ENCODE results near the gene ASAP3. TPM values are rescaled to one million over a fixed set of nuclear protein-coding genes. Genes with fewer than 3 reads are reported as not detected.

Gene ASAP3
- total and polyA plus RNA-seq, 4 donors = 8.3 to 25.9 (median 16.7) TPM

DNA sequence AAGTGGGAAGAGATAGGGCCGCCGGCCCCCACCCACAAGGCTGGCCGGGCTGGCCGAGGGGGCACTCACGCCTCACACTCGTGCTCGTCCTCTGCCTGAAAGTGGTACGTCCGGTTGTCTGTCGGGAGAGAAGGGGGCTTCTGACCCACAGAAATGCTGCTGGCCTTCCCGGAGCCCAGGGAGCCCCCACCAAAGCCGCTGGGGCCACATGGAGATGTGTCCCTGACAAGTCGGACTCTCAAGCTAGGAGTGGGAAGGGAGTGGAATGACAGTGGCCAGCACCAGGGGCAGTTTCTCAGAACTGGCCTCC lies 46.7 kb downstream of the ASAP3 start:
- no peak for DNase-seq (ENCODE audit: low spot score)
- H3K27ac ChIP-seq (ENCODE audit: low read depth in 1 of 2, low read length in 2 of 2) = no peak overlapping the region

More for the DNA sequence above, 46.7 kb downstream of the ASAP3 start:
- TF ChIP-seq TAF1 (conservative IDR thresholded peaks at IDR 0.05) (no peak), NR2F2 (IDR thresholded peaks at IDR 0.05) (no peak), HNF4A (conservative IDR thresholded peaks at IDR 0.05) (no peak), FOXA2 (IDR thresholded peaks at IDR 0.05) (no peak), GABPA (IDR thresholded peaks at IDR 0.05 in 1 of 2, conservative IDR thresholded peaks at IDR 0.05 in 1 of 2) (no peak), EGR1 (IDR thresholded peaks at IDR 0.05; ENCODE audit: low read depth in 2 of 2) (no peak), HNF4G (IDR thresholded peaks at IDR 0.05) (no peak), RAD21 (IDR thresholded peaks at IDR 0.05) (no peak), FOXA1 (IDR thresholded peaks at IDR 0.05) (no peak), SP1 (IDR thresholded peaks at IDR 0.05) (no peak), RXRA (IDR thresholded peaks at IDR 0.05) (no peak), YY1 (IDR thresholded peaks at IDR 0.05) (no peak), JUND (IDR thresholded peaks at IDR 0.05) (no peak)
- TF ChIP-seq, protein P1, sequence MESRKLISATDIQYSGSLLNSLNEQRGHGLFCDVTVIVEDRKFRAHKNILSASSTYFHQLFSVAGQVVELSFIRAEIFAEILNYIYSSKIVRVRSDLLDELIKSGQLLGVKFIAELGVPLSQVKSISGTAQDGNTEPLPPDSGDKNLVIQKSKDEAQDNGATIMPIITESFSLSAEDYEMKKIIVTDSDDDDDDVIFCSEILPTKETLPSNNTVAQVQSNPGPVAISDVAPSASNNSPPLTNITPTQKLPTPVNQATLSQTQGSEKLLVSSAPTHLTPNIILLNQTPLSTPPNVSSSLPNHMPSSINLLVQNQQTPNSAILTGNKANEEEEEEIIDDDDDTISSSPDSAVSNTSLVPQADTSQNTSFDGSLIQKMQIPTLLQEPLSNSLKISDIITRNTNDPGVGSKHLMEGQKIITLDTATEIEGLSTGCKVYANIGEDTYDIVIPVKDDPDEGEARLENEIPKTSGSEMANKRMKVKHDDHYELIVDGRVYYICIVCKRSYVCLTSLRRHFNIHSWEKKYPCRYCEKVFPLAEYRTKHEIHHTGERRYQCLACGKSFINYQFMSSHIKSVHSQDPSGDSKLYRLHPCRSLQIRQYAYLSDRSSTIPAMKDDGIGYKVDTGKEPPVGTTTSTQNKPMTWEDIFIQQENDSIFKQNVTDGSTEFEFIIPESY (IDR thresholded peaks at IDR 0.05) = no peak
- TF ChIP-seq, protein P2, sequence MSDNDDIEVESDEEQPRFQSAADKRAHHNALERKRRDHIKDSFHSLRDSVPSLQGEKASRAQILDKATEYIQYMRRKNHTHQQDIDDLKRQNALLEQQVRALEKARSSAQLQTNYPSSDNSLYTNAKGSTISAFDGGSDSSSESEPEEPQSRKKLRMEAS (IDR thresholded peaks at IDR 0.05) = no peak
- TF ChIP-seq, protein P3, sequence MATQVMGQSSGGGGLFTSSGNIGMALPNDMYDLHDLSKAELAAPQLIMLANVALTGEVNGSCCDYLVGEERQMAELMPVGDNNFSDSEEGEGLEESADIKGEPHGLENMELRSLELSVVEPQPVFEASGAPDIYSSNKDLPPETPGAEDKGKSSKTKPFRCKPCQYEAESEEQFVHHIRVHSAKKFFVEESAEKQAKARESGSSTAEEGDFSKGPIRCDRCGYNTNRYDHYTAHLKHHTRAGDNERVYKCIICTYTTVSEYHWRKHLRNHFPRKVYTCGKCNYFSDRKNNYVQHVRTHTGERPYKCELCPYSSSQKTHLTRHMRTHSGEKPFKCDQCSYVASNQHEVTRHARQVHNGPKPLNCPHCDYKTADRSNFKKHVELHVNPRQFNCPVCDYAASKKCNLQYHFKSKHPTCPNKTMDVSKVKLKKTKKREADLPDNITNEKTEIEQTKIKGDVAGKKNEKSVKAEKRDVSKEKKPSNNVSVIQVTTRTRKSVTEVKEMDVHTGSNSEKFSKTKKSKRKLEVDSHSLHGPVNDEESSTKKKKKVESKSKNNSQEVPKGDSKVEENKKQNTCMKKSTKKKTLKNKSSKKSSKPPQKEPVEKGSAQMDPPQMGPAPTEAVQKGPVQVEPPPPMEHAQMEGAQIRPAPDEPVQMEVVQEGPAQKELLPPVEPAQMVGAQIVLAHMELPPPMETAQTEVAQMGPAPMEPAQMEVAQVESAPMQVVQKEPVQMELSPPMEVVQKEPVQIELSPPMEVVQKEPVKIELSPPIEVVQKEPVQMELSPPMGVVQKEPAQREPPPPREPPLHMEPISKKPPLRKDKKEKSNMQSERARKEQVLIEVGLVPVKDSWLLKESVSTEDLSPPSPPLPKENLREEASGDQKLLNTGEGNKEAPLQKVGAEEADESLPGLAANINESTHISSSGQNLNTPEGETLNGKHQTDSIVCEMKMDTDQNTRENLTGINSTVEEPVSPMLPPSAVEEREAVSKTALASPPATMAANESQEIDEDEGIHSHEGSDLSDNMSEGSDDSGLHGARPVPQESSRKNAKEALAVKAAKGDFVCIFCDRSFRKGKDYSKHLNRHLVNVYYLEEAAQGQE (IDR thresholded peaks at IDR 0.05) = no peak
- TF ChIP-seq, protein P4, sequence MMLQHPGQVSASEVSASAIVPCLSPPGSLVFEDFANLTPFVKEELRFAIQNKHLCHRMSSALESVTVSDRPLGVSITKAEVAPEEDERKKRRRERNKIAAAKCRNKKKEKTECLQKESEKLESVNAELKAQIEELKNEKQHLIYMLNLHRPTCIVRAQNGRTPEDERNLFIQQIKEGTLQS (IDR thresholded peaks at IDR 0.05) = no peak
- TF ChIP-seq, protein P5, sequence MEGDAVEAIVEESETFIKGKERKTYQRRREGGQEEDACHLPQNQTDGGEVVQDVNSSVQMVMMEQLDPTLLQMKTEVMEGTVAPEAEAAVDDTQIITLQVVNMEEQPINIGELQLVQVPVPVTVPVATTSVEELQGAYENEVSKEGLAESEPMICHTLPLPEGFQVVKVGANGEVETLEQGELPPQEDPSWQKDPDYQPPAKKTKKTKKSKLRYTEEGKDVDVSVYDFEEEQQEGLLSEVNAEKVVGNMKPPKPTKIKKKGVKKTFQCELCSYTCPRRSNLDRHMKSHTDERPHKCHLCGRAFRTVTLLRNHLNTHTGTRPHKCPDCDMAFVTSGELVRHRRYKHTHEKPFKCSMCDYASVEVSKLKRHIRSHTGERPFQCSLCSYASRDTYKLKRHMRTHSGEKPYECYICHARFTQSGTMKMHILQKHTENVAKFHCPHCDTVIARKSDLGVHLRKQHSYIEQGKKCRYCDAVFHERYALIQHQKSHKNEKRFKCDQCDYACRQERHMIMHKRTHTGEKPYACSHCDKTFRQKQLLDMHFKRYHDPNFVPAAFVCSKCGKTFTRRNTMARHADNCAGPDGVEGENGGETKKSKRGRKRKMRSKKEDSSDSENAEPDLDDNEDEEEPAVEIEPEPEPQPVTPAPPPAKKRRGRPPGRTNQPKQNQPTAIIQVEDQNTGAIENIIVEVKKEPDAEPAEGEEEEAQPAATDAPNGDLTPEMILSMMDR (IDR thresholded peaks at IDR 0.05; ENCODE audit: low read depth, low read length, missing input control) = no peak
- Histone ChIP-seq H3K9ac (ENCODE audit: low read depth in 1 of 2, low read length in 2 of 2) (no peak overlapping the region), H3K27me3 (ENCODE audit: control insufficient read depth in 4 of 4, insufficient read depth in 4 of 4, low read length in 3 of 4) (no peaks in the 10 kb centered on the region), H3K4me1 (ENCODE audit: control insufficient read depth in 4 of 4, insufficient read depth in 4 of 4, low read length in 3 of 4) (no peaks in the 10 kb centered on the region), H3K9me3 (ENCODE audit: control insufficient read depth in 4 of 4, low read length in 3 of 4) (no peaks in the 10 kb centered on the region), H3K4me3 (ENCODE audit: low read depth in 1 of 3, low read length in 3 of 3) (no peak overlapping the region), H3K36me3 (ENCODE audit: control insufficient read depth in 4 of 4, insufficient read depth in 3 of 4, low read depth in 1 of 4, low read length in 3 of 4) (peaks cover 0 to 29% (median 19%) of the 10 kb centered on the region in 4 donors)
- WGBS = 94% methylated on average over 13 of the region's 13 CpGs
